SK-N-MC (cell line): ENCODE data around the gene ITGA2B.

Source experiments
- DNase-seq: peaks from one replicate; pipeline ENCODE4 v3.0.0-alpha.2; 2011; ENCODE audit warnings: low read depth, low spot score
- H3K27ac ChIP-seq: fragments of 200-600 bp; sonication (generic); 2 replicates; pipeline ENCODE4 v1.5.1; 2016; ENCODE audit warnings: mixed run types
- H3K36me3 ChIP-seq: fragments of 200-600 bp; sonication (generic); 2 replicates; pipeline ENCODE4 v1.6.1; 2017; ENCODE audit warnings: antibody characterized with exemption, low read length, mixed read lengths; ENCODE audit not compliant: insufficient read depth
- H3K4me3 ChIP-seq: fragments of 200-600 bp; sonication (generic); 2 replicates; pipeline ENCODE4 v1.5.1; 2016
- H3K9ac ChIP-seq: fragments of 200-600 bp; sonication (generic); 2 replicates; pipeline ENCODE4 v1.8.0; 2017; ENCODE audit warnings: mixed run types, mixed read lengths; ENCODE audit not compliant: insufficient read length
- H3K9me3 ChIP-seq: fragments of 200-600 bp; sonication (generic); 2 replicates; pipeline ENCODE4 v1.6.1; 2017; ENCODE audit warnings: low read depth, mild to moderate bottlenecking, antibody characterized with exemption, low read length, moderate library complexity, mixed read lengths
- EZH2 ChIP-seq: fragments of 200-600 bp; sonication (generic); IDR thresholded peaks from one replicate; pipeline ENCODE4 v1.6.1; 2017; ENCODE audit warnings: antibody characterized with exemption
- FOXP2 ChIP-seq: optimal IDR thresholded peaks from 2 replicates; pipeline ENCODE3; 2011; ENCODE audit warnings: mild to moderate bottlenecking, moderate library complexity; ENCODE audit not compliant: insufficient read depth; ENCODE audit errors: extremely low read length, control extremely low read depth
- POLR2AphosphoS5 ChIP-seq: IDR thresholded peaks from 2 replicates; pipeline ENCODE4 v1.6.1; 2012; ENCODE audit warnings: mild to moderate bottlenecking, low read depth, low read length, borderline replicate concordance

The ITGA2B gene

GRCh38 chr17:44353672-44354331, 35.6 kb downstream of the ITGA2B start:
- Histone ChIP-seq H3K9me3 (no peaks in the 10 kb centered on the region), H3K9ac (no peak overlapping the region), H3K36me3 (peaks cover 9% of the 10 kb centered on the region; the same call in 1 of the 2 replicates), H3K4me3 (no peak overlapping the region), H3K27ac (no peak overlapping the region)
- TF ChIP-seq EZH2 (no peak), FOXP2 (no peak), POLR2AphosphoS5 (no peak)
- DNase-seq = no peak

GRCh38 chr17:44352828-44353671, 36.4 kb downstream of the ITGA2B start:
- Histone ChIP-seq H3K9ac (no peak overlapping the region), H3K4me3 (no peak overlapping the region), H3K27ac (no peak overlapping the region), H3K9me3 (no peaks in the 10 kb centered on the region), H3K36me3 (peaks cover 9% of the 10 kb centered on the region; the same call in 1 of the 2 replicates)
- DNase-seq = no peak
- TF ChIP-seq POLR2AphosphoS5 (0 out of 2 replicates have a peak, but pooled peaks have one; percentile 34), EZH2 (no peak), FOXP2 (no peak)

- Histone ChIP-seq H3K27ac (no peak overlapping the region), H3K36me3 (peaks cover 9% of the 10 kb centered on the region; the same call in 1 of the 2 replicates)
These were observed 37.3 kb downstream of the ITGA2B start for GRCh38 chr17:44351961-44352827.

GRCh38 chr17:44351464-44351863, 38.0 kb downstream of the ITGA2B start:
- no peaks in the 10 kb centered on the region for H3K9me3 ChIP-seq
- no peak overlapping the region for H3K9ac ChIP-seq
- DNase-seq = no peak
- TF ChIP-seq FOXP2 = no peak
- TF ChIP-seq POLR2AphosphoS5 = no peak
- no peak for TF ChIP-seq EZH2
- H3K4me3 ChIP-seq = no peak overlapping the region
- no peak overlapping the region for H3K27ac ChIP-seq
- H3K36me3 ChIP-seq = peaks cover 9% of the 10 kb centered on the region; the same call in 1 of the 2 replicates

More at GRCh38 chr17:44351961-44352827, 37.3 kb downstream of the ITGA2B start:
- H3K4me3 ChIP-seq = no peak overlapping the region
- H3K9ac ChIP-seq = no peak overlapping the region
- DNase-seq = no peak
- H3K9me3 ChIP-seq = no peaks in the 10 kb centered on the region
- TF ChIP-seq POLR2AphosphoS5 (no peak), EZH2 (no peak), FOXP2 (no peak)

- H3K4me3 ChIP-seq = no peak overlapping the region
- H3K27ac ChIP-seq = no peak overlapping the region
- H3K9me3 ChIP-seq = no peaks in the 10 kb centered on the region
- no peak for DNase-seq
- peaks cover 7% of the 10 kb centered on the region; the same call in 1 of the 2 replicates for H3K36me3 ChIP-seq
- TF ChIP-seq POLR2AphosphoS5 (no peak), FOXP2 (no peak), EZH2 (no peak)
- no peak overlapping the region for H3K9ac ChIP-seq
These were observed 38.7 kb downstream of the ITGA2B start for GRCh38 chr17:44350733-44351226.

GRCh38 chr17:44349553-44350070, 39.8 kb downstream of the ITGA2B start:
- Histone ChIP-seq H3K9me3 (no peaks in the 10 kb centered on the region), H3K9ac (no peak overlapping the region), H3K4me3 (no peak overlapping the region), H3K27ac (no peak overlapping the region), H3K36me3 (no peaks in the 10 kb centered on the region)
- DNase-seq = no peak
- no peak for TF ChIP-seq EZH2
- no peak for TF ChIP-seq FOXP2

GRCh38 chr17:44348988-44349364, 40.5 kb downstream of the ITGA2B start:
- no peaks in the 10 kb centered on the region for H3K9me3 ChIP-seq
- H3K27ac ChIP-seq = no peak overlapping the region
- H3K36me3 ChIP-seq = no peaks in the 10 kb centered on the region
- H3K4me3 ChIP-seq = no peak overlapping the region
- no peak for DNase-seq
- no peak for TF ChIP-seq EZH2
- no peak for TF ChIP-seq FOXP2
- no peak for TF ChIP-seq POLR2AphosphoS5
- no peak overlapping the region for H3K9ac ChIP-seq
